IMR-90 (cell line): ENCODE results near the gene RYR1. TPM values are rescaled to one million over a fixed set of nuclear protein-coding genes. Genes with fewer than 3 reads are reported as not detected.
A peak's percentile ranks its signal among the peaks of the same experiment; 100 is the strongest.

ENCODE experiments used
- ATAC-seq: fragments of 200-7000 bp; cut with Tn5 transposase; 2 replicates; pipeline ENCODE4 v1.9.1; 2020; ENCODE audit warnings: low read depth, mild to moderate bottlenecking, moderate library complexity
- BruUV-seq: library from RNA; stranded (reverse); fragments of 400-500 nt; replicated peaks from 2 replicates; lab custom pipeline; 2021; lab: Mats Ljungman, UMichigan
- CTCF ChIA-PET: fragments of 300-600 bp; formaldehyde crosslinking; extraction: SDS; loops from one replicate; lab custom pipeline; 2021; ENCODE audit warnings: antibody characterized with exemption; lab: Yijun Ruan, JAX
- POLR2A ChIA-PET: fragments of 300-600 bp; sonication (Branson Sonifier 250); formaldehyde crosslinking; loops from one replicate; lab custom pipeline; 2022; ENCODE audit warnings: antibody characterized with exemption; ENCODE audit not compliant: unreplicated experiment; lab: Charles Lee
- DNase-seq: peaks from one replicate; pipeline ENCODE4 v3.0.0; 2013
- H2AFZ ChIP-seq: replicated peaks from 2 replicates; pipeline ENCODE3; 2013; ENCODE audit warnings: low read length, mild to moderate bottlenecking; ENCODE audit not compliant: poor library complexity
- H2AK5ac ChIP-seq: 2 replicates; pipeline ENCODE4 v1.6.1; 2013; ENCODE audit warnings: low read depth, low read length, inconsistent platforms
- H2AK9ac ChIP-seq: replicated peaks from 2 replicates; pipeline ENCODE3; 2013; ENCODE audit warnings: mild to moderate bottlenecking, low read depth, low read length, moderate library complexity; ENCODE audit not compliant: poor library complexity
- H2BK120ac ChIP-seq: 2 replicates; pipeline ENCODE4 v1.6.1; 2013; ENCODE audit warnings: low read depth, low read length, inconsistent platforms
- H2BK15ac ChIP-seq: 3 replicates; pipeline ENCODE4 v1.6.1; 2013; ENCODE audit warnings: low read depth, low read length, inconsistent platforms
- H2BK20ac ChIP-seq: 2 replicates; pipeline ENCODE4 v1.6.1; 2013; ENCODE audit warnings: low read depth, mild to moderate bottlenecking, inconsistent platforms, low read length, moderate library complexity
- H2BK5ac ChIP-seq: 2 replicates; pipeline ENCODE4 v1.6.1; 2013; ENCODE audit warnings: mild to moderate bottlenecking, low read depth, low read length, inconsistent platforms; ENCODE audit not compliant: poor library complexity, severe bottlenecking
- H3K14ac ChIP-seq: replicated peaks from 2 replicates; pipeline ENCODE4 v1.6.1; 2013; ENCODE audit warnings: low read depth, low read length, inconsistent platforms
- H3K18ac ChIP-seq: 2 replicates; pipeline ENCODE4 v1.6.1; 2013; ENCODE audit warnings: low read depth, low read length, control low read depth
- H3K23ac ChIP-seq: 2 replicates; pipeline ENCODE4 v1.6.1; 2013; ENCODE audit warnings: low read depth, low read length, inconsistent platforms
- H3K27ac ChIP-seq: 2 replicates; pipeline ENCODE4 v1.5.1; 2013; ENCODE audit warnings: mild to moderate bottlenecking, control low read depth, low read length; ENCODE audit not compliant: insufficient read depth
- H3K27me3 ChIP-seq: 2 replicates; pipeline ENCODE4 v1.6.1; 2013; ENCODE audit warnings: low read length; ENCODE audit not compliant: control insufficient read depth, insufficient read depth
- H3K36me3 ChIP-seq: 2 replicates; pipeline ENCODE4 v1.6.1; 2013; ENCODE audit warnings: low read length, mixed read lengths; ENCODE audit not compliant: control insufficient read depth, insufficient read depth
- H3K4ac ChIP-seq: 2 replicates; pipeline ENCODE4 v1.6.1; 2013; ENCODE audit warnings: low read depth, low read length, inconsistent platforms
- H3K4me1 ChIP-seq: 2 replicates; pipeline ENCODE4 v1.6.1; 2013; ENCODE audit warnings: low read length, mixed read lengths; ENCODE audit not compliant: control insufficient read depth, insufficient read depth
- H3K4me2 ChIP-seq: 2 replicates; pipeline ENCODE4 v1.6.1; 2013; ENCODE audit warnings: low read depth, mild to moderate bottlenecking, control low read depth, low read length, moderate library complexity
- H3K4me3 ChIP-seq: 2 replicates; pipeline ENCODE4 v1.5.1; 2013; ENCODE audit warnings: low read depth, mild to moderate bottlenecking, control low read depth, low read length, moderate library complexity; ENCODE audit not compliant: insufficient read depth
- H3K56ac ChIP-seq: 2 replicates; pipeline ENCODE4 v1.6.1; 2013; ENCODE audit warnings: low read length, inconsistent platforms; ENCODE audit not compliant: insufficient read depth; ENCODE audit errors: extremely low read depth
- H3K79me1 ChIP-seq, 2 experiments: 2 replicates each; pipeline ENCODE4 v1.6.1; 2013; ENCODE audit warnings: low read length in 2 of 2, inconsistent platforms in 1 of 2, low read depth in 1 of 2
- H3K9ac ChIP-seq: 2 replicates; pipeline ENCODE4 v1.6.1; 2013; ENCODE audit warnings: low read depth, low read length, control low read depth
- H3K9me1 ChIP-seq: 2 replicates; pipeline ENCODE4 v1.6.1; 2013; ENCODE audit warnings: low read length, inconsistent platforms; ENCODE audit not compliant: insufficient read depth
- H3K9me3 ChIP-seq: 2 replicates; pipeline ENCODE4 v1.6.1; 2013; ENCODE audit warnings: low read length; ENCODE audit not compliant: control insufficient read depth, insufficient read depth
- H4K20me1 ChIP-seq: 2 replicates; pipeline ENCODE4 v1.6.1; 2013; ENCODE audit warnings: low read length, inconsistent platforms; ENCODE audit not compliant: insufficient read depth
- H4K5ac ChIP-seq: 2 replicates; pipeline ENCODE4 v1.6.1; 2013; ENCODE audit warnings: mild to moderate bottlenecking, low read depth, low read length, control low read depth
- H4K8ac ChIP-seq, 2 experiments: 2 replicates each; pipeline ENCODE4 v1.6.1; 2013; ENCODE audit warnings: low read depth in 2 of 2, low read length in 2 of 2, control low read depth in 1 of 2, inconsistent platforms in 1 of 2
- H4K91ac ChIP-seq: 2 replicates; pipeline ENCODE4 v1.6.1; 2013; ENCODE audit warnings: low read depth, low read length, inconsistent platforms; ENCODE audit not compliant: insufficient read depth
- CHD1 ChIP-seq: IDR thresholded peaks from 2 replicates; pipeline ENCODE4 v1.6.1; 2012; ENCODE audit warnings: low read depth, low read length, improper control_type of control experiment
- FOS ChIP-seq: fragments of 150-350 bp; IDR thresholded peaks from 2 replicates; pipeline ENCODE4 v1.6.1; 2016; ENCODE audit warnings: low read depth, low read length
- MAZ ChIP-seq: IDR thresholded peaks from 2 replicates; pipeline ENCODE4 v1.6.1; 2012; ENCODE audit warnings: low read depth, mild to moderate bottlenecking, low read length, improper control_type of control experiment, moderate library complexity, borderline replicate concordance
- NFE2L2 ChIP-seq: fragments of 150-350 bp; IDR thresholded peaks from 2 replicates; pipeline ENCODE4 v1.6.1; 2016; ENCODE audit warnings: low read depth, mild to moderate bottlenecking, low read length
- WGBS, 2 experiments: methylation state at CpG; one replicate each; pipeline versions ENCODE4 v1.1.5 to v1.1.7; 2013; ENCODE audit warnings: missing lambda C conversion rate in 2 of 2; ENCODE audit not compliant: insufficient read length in 1 of 2; ENCODE audit errors: extremely low coverage in 2 of 2; 5-methylcytosine and 5-hydroxymethylcytosine counted together
- dilution Hi-C: fragments of 300-500 bp; cut with HindIII; formaldehyde crosslinking; loops from one replicate; pipeline ENCODE4 v1.14.3; 2018; ENCODE audit warnings: low sequenced_read_pairs; ENCODE audit not compliant: unreplicated experiment
- in situ Hi-C: fragments of 300-500 bp; cut with MboI; formaldehyde crosslinking; loops from 3 replicates; pipeline ENCODE4 v1.14.3; 2019; ENCODE audit warnings: low sequenced_read_pairs, inconsistent platforms, mixed read lengths
- intact Hi-C: fragments of 100-400 bp; cut with micrococcal nuclease; formaldehyde crosslinking; loops from 2 replicates; pipeline ENCODE4 v1.10.0; 2022
- polyA plus RNA-seq, 3 experiments: library from polyadenylated mRNA; depleted of rRNA; stranded (reverse); fragments of >200 nt; gene quantifications; 2 replicates each; pipeline ENCODE4 v1.2.3, GENCODE V29; 2012; ENCODE audit warnings: low replicate concordance in 1 of 3
- total RNA-seq: library from RNA; depleted of rRNA; stranded (reverse); fragments of >200 nt; gene quantifications from 2 replicates; pipeline ENCODE4 v1.2.3, GENCODE V29; 2012
- TF ChIP-seq, protein P1 (sequence below): fragments of 150-350 bp; IDR thresholded peaks from 2 replicates; pipeline ENCODE4 v1.6.1; 2016; ENCODE audit warnings: low read depth, mild to moderate bottlenecking, low read length, moderate library complexity, borderline replicate concordance

RYR1 gene
- total and polyA plus RNA-seq, 2 of the 4 experiments (the other 2 are of a cell fraction), result not detected

DNA sequence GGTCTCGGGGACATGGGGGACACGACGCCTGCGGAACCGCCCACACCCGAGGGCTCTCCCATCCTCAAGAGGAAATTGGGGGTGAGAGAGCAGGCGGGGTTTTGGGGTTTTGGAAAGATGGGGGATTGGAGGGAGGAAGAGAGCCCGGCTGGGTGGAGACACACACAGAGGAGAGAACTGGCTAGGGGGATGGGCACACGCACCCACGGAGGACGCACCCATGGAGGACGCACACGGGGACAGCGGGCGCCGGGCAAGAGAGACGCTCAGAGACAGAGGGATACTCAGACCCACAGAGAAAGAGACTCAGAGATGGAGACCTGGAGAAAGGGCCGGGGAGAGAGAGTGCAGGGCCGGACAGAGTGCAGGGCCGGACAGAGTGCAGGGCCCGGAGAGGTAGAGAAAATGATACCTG, 132.2 kb downstream of the RYR1 start:
- Histone ChIP-seq H4K20me1 (no peaks in the 10 kb centered on the region), H3K4ac (no peak overlapping the region), H2AK5ac (no peak overlapping the region), H2BK5ac (no peak overlapping the region), H3K36me3 (no peaks in the 10 kb centered on the region), H2BK15ac (no peak overlapping the region), H3K56ac (no peak overlapping the region), H3K23ac (no peak overlapping the region), H3K9ac (no peak overlapping the region), H4K8ac (no peak overlapping the region), H4K5ac (no peak overlapping the region), H3K9me3 (no peaks in the 10 kb centered on the region), H2BK120ac (no peak overlapping the region), H3K79me1 (no peaks in the 10 kb centered on the region), H3K4me2 (no peak overlapping the region), H3K18ac (no peak overlapping the region), H2BK20ac (no peak overlapping the region), H3K4me3 (no peak overlapping the region), H4K91ac (no peak overlapping the region), H3K9me1 (no peaks in the 10 kb centered on the region), H3K14ac (no peak overlapping the region), H2AFZ (peak overlapping the region; percentile 63), H2AK9ac (no peak overlapping the region), H3K27ac (no peak overlapping the region), H3K27me3 (peaks cover 33% of the 10 kb centered on the region), H3K4me1 (no peaks in the 10 kb centered on the region)
- dilution Hi-C loops (no loop called here), intact Hi-C loops (no loop called here), in situ Hi-C loops (no loop called here)
- no TSS peak for BruUV-seq
- TF ChIP-seq NFE2L2, result no peak
- TF ChIP-seq CHD1, result no peak
- TF ChIP-seq FOS, result no peak
- no peak for TF ChIP-seq MAZ
- TF ChIP-seq, protein P1, sequence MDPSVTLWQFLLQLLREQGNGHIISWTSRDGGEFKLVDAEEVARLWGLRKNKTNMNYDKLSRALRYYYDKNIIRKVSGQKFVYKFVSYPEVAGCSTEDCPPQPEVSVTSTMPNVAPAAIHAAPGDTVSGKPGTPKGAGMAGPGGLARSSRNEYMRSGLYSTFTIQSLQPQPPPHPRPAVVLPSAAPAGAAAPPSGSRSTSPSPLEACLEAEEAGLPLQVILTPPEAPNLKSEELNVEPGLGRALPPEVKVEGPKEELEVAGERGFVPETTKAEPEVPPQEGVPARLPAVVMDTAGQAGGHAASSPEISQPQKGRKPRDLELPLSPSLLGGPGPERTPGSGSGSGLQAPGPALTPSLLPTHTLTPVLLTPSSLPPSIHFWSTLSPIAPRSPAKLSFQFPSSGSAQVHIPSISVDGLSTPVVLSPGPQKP, result no peak
- 74% methylated on average over 5 of the region's 21 CpGs; no CpG with 5 or more reads in 1 of the 2 experiments for WGBS, 2 experiments
- DNase-seq, result no peak
- no peak for ATAC-seq
- POLR2A ChIA-PET, result no interaction called here
- CTCF ChIA-PET, result no interaction called here
